GM18951 (cell line): Measurements from ENCODE around the gene FGF21.

Experiments
- POLR2A ChIP-seq: IDR thresholded peaks from 4 replicates; pipeline ENCODE4 v1.6.1; 2011; ENCODE audit warnings: mild to moderate bottlenecking; ENCODE audit not compliant: insufficient read length, insufficient read depth; ENCODE audit errors: extremely low read depth
- in situ Hi-C: fragments of 300-500 bp; cut with MboI; formaldehyde crosslinking; loops from one replicate; pipeline ENCODE4 v1.12.0; 2022; ENCODE audit warnings: low sequenced_read_pairs, mixed read lengths, inconsistent platforms; ENCODE audit not compliant: unreplicated experiment

FGF21 gene

GRCh38 chr19:48719263-48720171 lies 35.8 kb upstream of the FGF21 start, which contains the start of gene MAMSTR:
TSS of gene MAMSTR (minus strand) at chr19:48719725. CDS start at chr19:48719031, 694 bp downstream.
- no peak for TF ChIP-seq POLR2A
- in situ Hi-C loops: no loop called here

DNA sequence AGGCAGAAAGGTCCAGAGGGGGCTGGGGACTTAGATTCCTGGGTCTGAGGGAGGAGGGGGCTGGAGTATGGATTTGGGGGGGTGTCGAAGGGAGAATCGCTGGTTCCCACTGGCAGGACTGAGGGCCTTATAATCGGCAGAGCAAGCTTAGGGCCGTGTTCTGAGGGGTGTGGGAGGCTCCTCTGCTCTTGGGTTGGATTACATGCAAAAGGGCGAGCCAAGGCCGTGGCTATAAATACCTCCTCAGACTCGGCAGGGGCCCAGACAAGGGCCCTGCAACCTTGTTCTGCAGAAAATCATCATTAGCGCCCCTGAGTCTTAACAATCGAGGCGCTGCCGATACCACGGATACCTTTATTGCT lies 35.1 kb upstream of the FGF21 start:
- no peak for TF ChIP-seq POLR2A
- in situ Hi-C loops: no loop called here

DNA sequence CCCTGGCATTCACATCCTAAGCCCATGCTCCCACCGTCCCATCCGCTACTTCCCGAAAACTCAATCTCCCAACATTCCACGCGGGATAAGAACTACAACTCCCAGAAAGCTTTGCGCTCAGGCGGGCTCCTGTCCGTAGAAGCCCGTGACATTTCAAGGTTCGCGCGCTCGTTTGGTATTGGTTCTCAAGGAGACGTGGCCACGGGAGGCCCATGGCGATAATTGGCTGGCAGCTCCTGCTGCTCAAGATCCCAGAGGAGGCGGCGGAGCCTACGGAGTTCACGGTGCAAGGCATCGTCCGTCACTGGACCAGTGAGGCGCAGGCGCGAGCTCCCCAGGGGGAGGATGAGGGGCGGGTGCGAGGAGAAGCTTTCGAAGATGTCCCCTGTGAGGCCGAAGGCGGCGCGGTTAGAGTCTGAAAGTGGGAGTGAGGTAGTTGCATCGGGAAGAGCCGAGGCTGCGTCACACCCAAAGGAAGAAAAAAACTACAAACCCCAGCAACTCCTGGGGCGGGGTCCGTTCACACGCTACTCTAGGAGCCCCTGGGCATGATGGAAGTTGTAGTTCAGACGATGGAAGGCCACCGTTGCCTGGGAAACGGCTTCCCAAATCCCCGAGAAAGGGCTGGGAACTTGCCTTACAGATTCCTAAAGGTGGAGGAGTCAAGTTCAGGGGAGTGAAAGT lies 34.6 kb upstream of the FGF21 start:
- TF ChIP-seq POLR2A: peak; percentile 61
- in situ Hi-C loops: no loop called here

GRCh38 chr19:48722196-48722708 lies 33.1 kb upstream of the FGF21 start:
- in situ Hi-C loops: no loop called here
- TF ChIP-seq POLR2A: no peak

DNA sequence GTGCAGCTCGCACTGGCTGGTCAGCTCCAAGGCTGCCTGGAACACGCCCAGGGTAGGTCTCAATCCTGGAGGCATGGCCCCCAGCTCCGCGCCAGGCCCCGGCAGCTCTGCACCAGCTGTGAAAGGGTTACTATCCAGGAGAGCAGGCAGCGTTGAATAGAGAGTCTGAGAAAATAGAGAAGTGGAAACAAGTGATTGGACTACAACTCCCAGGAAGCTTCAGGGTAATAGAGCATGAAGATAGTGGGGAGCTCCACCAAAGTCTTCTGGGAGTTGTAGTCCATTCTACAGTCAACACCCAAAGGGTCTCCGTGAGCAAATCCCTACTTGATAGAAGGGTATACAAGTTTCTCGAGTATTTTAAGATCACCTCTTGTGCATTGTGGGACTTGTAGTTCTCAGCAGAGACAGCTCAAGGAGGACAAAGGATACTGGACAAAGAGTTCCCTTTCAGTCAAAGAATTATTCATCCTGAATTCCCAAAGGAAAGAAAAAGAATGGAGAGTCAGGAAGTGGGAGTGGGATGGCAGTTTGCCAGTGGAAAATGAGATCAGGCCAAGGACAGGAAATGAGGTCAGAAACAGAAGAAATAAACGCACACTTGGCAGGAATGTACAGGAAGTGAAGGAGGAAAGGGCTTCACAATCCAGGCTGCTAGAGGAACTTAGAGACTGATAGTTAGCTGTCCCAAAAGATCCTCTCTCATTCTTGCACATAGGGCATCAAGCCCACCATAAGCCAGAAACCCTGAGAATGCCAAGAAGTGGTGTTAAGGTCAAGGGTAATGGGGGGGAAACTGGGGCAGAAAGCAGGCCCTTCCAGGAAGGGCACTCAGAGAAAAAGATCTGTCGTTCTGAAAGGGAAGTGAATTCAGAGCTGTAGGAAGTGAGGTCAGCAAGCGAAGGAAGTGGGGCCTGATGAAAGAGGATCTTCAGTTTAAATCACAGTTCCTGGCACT lies 30.2 kb upstream of the FGF21 start:
- TF ChIP-seq POLR2A: no peak
- in situ Hi-C loops: no loop called here

GRCh38 chr19:48726556-48726955 lies 28.8 kb upstream of the FGF21 start:
- no peak for TF ChIP-seq POLR2A
- in situ Hi-C loops: no loop called here

GRCh38 chr19:48728911-48729664 lies 26.2 kb upstream of the FGF21 start:
- in situ Hi-C loops: no loop called here
- TF ChIP-seq POLR2A: no peak

DNA sequence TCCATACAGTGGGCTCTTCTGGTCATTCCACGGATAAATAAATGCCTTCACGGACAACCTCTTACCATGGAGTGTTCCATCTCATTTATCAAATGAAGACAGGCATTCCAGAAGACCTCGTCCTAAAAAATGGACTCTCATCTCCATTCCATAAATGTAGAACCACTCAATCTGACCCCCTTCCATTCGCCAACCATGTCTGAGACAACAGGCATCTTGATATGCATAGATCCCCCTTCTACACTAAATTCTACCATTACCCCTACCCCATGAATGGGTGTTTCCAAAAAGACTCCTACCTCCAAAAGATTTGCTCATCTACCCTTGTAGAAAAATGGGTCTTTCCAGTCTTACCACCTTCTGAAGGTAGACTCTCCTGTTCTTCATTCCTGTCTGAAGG lies 23.9 kb upstream of the FGF21 start:
- no peak for TF ChIP-seq POLR2A
- in situ Hi-C loops: no loop called here

DNA sequence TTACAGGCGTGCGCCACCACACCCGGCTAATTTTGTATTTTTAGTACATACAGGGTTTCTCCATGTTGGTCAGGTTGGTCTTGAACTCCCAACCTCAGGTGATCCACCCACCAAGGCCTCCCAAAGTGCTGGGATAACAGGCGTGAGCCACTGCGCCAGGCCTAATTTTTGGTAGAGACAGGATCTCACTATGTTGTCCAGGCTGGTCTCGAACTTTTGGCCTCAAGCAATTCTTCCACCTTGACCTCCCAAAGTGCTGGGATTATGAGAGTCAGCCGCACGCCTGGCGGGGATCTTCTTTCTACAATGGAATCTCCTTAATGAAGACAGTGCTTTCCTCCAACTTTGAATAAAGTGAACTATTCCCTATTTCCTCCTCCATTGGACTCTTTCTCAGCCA lies 20.7 kb upstream of the FGF21 start:
- no peak for TF ChIP-seq POLR2A

DNA sequence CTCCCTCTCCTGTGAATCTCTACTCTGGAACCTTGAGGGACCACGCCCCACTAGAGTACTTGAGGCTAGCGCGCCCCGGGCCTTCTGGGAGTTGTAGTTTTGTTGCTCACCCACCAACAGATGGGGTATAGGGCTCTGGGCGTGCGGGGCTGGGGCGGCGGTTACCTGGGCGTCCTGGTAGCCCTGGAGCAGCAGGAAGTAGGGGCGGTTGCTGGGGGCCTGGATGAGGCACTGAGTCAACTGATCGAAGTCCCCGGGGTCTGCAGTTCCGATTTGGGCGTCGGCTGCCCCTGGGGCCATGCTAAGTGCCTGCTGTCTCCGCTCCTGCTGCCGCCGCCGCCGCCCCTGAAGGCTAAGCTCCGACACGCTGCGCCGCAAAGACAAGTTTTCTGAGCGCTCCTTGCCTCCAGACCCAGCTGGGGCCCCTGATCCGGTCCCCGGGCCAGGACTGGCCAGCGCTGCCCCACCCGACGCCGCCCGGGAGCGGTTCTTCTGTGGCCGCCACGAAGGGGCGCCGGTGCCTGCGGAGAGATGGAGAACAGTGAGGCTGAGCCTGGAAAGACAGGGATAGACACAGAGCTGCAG lies 20.2 kb upstream of the FGF21 start:
- TF ChIP-seq POLR2A: no peak
- in situ Hi-C loops: no loop called here

More for the DNA sequence above, 20.7 kb upstream of the FGF21 start:
- in situ Hi-C loops: no loop called here

DNA sequence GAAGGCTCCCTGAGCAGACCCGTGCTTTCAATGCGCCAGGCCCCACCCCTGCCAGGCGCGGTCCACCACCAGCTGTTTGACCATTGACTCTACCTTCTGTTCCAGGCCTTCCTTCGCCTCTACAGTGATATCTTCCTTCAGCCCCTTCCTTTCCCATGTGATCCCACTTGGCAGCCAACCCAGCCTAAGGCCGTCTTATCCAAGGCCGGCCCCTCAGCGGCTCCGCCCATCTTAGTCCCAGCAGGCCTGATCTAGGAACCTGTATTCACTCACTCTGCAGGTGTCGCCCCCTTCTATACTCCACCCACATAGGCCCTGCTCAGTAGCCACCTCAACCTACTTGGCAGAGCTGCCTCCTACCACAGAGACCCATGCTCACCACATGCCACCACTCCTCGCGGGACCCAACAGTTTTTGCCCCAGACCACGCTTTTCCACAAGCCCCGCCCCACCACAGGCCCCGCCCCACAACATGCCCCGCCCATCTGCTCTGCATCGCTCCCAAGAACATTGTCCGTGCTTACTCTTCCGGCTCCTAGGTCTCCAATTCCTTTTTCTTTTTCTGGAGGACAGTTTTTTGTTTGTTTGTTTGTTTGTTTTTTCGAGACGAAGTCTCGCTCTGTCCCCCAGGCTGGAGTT lies 17.8 kb upstream of the FGF21 start:
- TF ChIP-seq POLR2A: no peak
- in situ Hi-C loops: no loop called here
